GM19239 (cell line): Measurements from ENCODE around the gene ZNF688.
"Not testable (repeated sequence)": the region's sequence is repeated elsewhere in the genome, so short reads cannot be mapped to it uniquely, and the experiment has no call there.

Experiments used
- DNase-seq: peaks from one replicate; pipeline ENCODE4 v3.0.0; 2011; ENCODE audit warnings: low spot score; ENCODE audit not compliant: insufficient read length
- FAIRE-seq: peaks from 2 replicates; lab custom pipeline; 2011; peaks lifted over from hg19 to GRCh38; lab: Jason Lieb, UNC

The ZNF688 gene

GRCh38 chr16:30522702-30523463, 48.6 kb downstream of the ZNF688 start:
- not testable (repeated sequence) for DNase-seq, FAIRE-seq

- FAIRE-seq = no peak
- DNase-seq = no peak
These were observed 49.5 kb downstream of the ZNF688 start for GRCh38 chr16:30521873-30522641.

GRCh38 chr16:30521476-30521872, 50.0 kb downstream of the ZNF688 start:
- FAIRE-seq (no peak), DNase-seq (no peak)
